ENCODE data around the gene AKR1C4. TPM values are rescaled to one million over a fixed set of nuclear protein-coding genes. Genes with fewer than 3 reads are reported as not detected.

The AKR1C4 gene
- total RNA-seq, 1 donor from 2014 or later: not detected

DNA sequence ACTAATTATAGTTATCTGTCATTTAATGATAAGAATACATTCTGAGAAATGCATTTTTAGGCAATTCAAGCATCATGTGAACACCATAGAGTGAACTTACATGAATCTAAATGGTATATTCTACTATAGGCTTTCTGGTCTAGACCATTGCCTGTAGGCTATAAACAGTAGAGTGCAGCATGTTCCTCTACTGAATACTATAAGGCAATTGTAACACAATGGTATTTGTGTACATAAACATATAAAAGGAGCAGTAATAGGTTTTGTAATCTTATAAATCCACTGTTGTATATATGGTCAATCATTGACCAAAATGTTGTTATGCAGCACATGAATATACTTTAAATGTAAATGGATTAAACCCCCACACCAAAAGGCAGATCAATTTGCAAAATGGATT is 71.6 kb downstream of the AKR1C4 start:
- no peak for DNase-seq

Other genes with a start within 250 kb of the AKR1C4 start
- 2.5 TPM for gene AKR1C1, start 233.4 kb upstream of the AKR1C4 start, total RNA-seq
- 4.5 TPM for gene AKR1C2, start 193.0 kb upstream of the AKR1C4 start, total RNA-seq
- gene AKR1C3, start 102.4 kb upstream of the AKR1C4 start, total RNA-seq: 2.6 TPM
- 1.5 TPM for gene AKR1C8, start 11.7 kb upstream of the AKR1C4 start, total RNA-seq
- not detected for gene UCN3, start 168.1 kb downstream of the AKR1C4 start, total RNA-seq
- 0.20 TPM for gene TUBAL3, start 208.0 kb downstream of the AKR1C4 start, total RNA-seq
- 145 TPM for gene NET1, start 215.7 kb downstream of the AKR1C4 start, total RNA-seq

Measured in skin of body (tissue), 2 donors.